GM12878 (cell line): ENCODE data around the gene TIMM50. TPM values are rescaled to one million over a fixed set of nuclear protein-coding genes. Genes with fewer than 3 reads are reported as not detected.
A peak's percentile ranks its signal among the peaks of the same experiment; 100 is the strongest.

Experiments
- BACH1 ChIP-seq: fragments of 450-650 bp; IDR thresholded peaks from 2 replicates; pipeline ENCODE4 v1.6.1; 2017; ENCODE audit warnings: mild to moderate bottlenecking, borderline replicate concordance
- CUX1 ChIP-seq: IDR thresholded peaks from 2 replicates; pipeline ENCODE4 v1.6.1; 2012; ENCODE audit warnings: improper control_type of control experiment, low read depth, low read length; ENCODE audit not compliant: insufficient replicate concordance
- E2F4 ChIP-seq: IDR thresholded peaks from 2 replicates; pipeline ENCODE4 v1.6.1; 2012; ENCODE audit warnings: low read depth, low read length, improper control_type of control experiment
- EED ChIP-seq: sonication (generic); IDR thresholded peaks from 2 replicates; pipeline ENCODE4 v1.6.1; 2016; ENCODE audit warnings: antibody characterized with exemption, low read depth
- MTA3 ChIP-seq: IDR thresholded peaks from 2 replicates; pipeline ENCODE4 v1.6.1; 2012; ENCODE audit warnings: low read length, inconsistent platforms, borderline replicate concordance
- POLR2A ChIP-seq: IDR thresholded peaks from 2 replicates; pipeline ENCODE4 v1.6.1; 2011; ENCODE audit warnings: low read depth, mild to moderate bottlenecking, low read length
- RELA ChIP-seq: fragments of 450-650 bp; IDR thresholded peaks from 2 replicates; pipeline ENCODE4 v1.8.0; 2014; ENCODE audit warnings: borderline replicate concordance; ENCODE audit not compliant: partially characterized antibody
- RUNX3 ChIP-seq: IDR thresholded peaks from 2 replicates; pipeline ENCODE4 v1.6.1; 2012; ENCODE audit warnings: low read length, inconsistent platforms
- SPI1 ChIP-seq: IDR thresholded peaks from 2 replicates; pipeline ENCODE4 v1.6.1; 2011; ENCODE audit warnings: low read depth, mild to moderate bottlenecking, low read length, moderate library complexity, borderline replicate concordance; ENCODE audit not compliant: insufficient read depth
- TCF12 ChIP-seq: IDR thresholded peaks from 2 replicates; pipeline ENCODE4 v1.6.1; 2011; ENCODE audit warnings: low read depth, mild to moderate bottlenecking, low read length
- WRNIP1 ChIP-seq: IDR thresholded peaks from 2 replicates; pipeline ENCODE4 v1.6.1; 2011; ENCODE audit warnings: low read depth, low read length, improper control_type of control experiment, borderline replicate concordance
- YY1 ChIP-seq: IDR thresholded peaks from 2 replicates; pipeline ENCODE4 v1.6.1; 2011; ENCODE audit warnings: low read depth, mild to moderate bottlenecking, low read length
- ZNF207 ChIP-seq: fragments of 450-650 bp; IDR thresholded peaks from 2 replicates; pipeline ENCODE4 v1.6.1; 2014; ENCODE audit warnings: antibody characterized with exemption, mild to moderate bottlenecking, borderline replicate concordance
- ZNF622 ChIP-seq: fragments of 450-650 bp; IDR thresholded peaks from 2 replicates; pipeline ENCODE4 v1.6.1; 2017; ENCODE audit warnings: mild to moderate bottlenecking, inconsistent platforms
- ZSCAN29 ChIP-seq: fragments of 450-650 bp; IDR thresholded peaks from 2 replicates; pipeline ENCODE4 v1.6.1; 2017; ENCODE audit warnings: mild to moderate bottlenecking, moderate library complexity
- polyA plus RNA-seq, 11 experiments: library from polyadenylated mRNA; depleted of rRNA in 4 of 11; unstranded in 6 of 11; stranded (reverse) in 5 of 11; fragments of >200 nt; fragmentation: Nextera tagmentation in 4 of 11; fragmentation: Illumina TruSeq in 1 of 11; extraction: Ambion mirVana in 4 of 11; extraction: Trizol in 1 of 11; gene quantifications; 1 replicate in 1 of 11; 2 replicates in 10 of 11; pipeline versions ENCODE4 v1.2.1 to v1.2.3, GENCODE V29; 2011 to 2016; ENCODE audit warnings: inconsistent platforms in 2 of 11, missing spikeins in 2 of 11, low read depth in 1 of 11
- total RNA-seq, 4 experiments: library from RNA; depleted of rRNA in 3 of 4; stranded (reverse); fragments of >200 nt in 3 of 4; fragmentation: Illumina TruSeq in 1 of 4; extraction: Trizol in 1 of 4; gene quantifications; 2 replicates each; pipeline versions ENCODE4 v1.2.1 to v1.2.3, GENCODE V29; 2013 to 2021
- TF ChIP-seq, protein P1 (sequence below): fragments of 450-650 bp; IDR thresholded peaks from 2 replicates; pipeline ENCODE4 v1.6.1; 2018; ENCODE audit warnings: mild to moderate bottlenecking, low read depth, moderate library complexity; ENCODE audit not compliant: partially characterized antibody
- TF ChIP-seq, protein P2 (sequence below): fragments of 450-650 bp; IDR thresholded peaks from 2 replicates; pipeline ENCODE4 v1.6.1; 2017; ENCODE audit warnings: mild to moderate bottlenecking, low read depth, inconsistent platforms; ENCODE audit not compliant: poor library complexity, severe bottlenecking

Gene TIMM50
- total and polyA plus RNA-seq, 10 of the 15 experiments (the other 5 are each of a cell fraction or from before 2014, with no cell fraction given), result 15.6 to 146 (median 101) TPM

DNA sequence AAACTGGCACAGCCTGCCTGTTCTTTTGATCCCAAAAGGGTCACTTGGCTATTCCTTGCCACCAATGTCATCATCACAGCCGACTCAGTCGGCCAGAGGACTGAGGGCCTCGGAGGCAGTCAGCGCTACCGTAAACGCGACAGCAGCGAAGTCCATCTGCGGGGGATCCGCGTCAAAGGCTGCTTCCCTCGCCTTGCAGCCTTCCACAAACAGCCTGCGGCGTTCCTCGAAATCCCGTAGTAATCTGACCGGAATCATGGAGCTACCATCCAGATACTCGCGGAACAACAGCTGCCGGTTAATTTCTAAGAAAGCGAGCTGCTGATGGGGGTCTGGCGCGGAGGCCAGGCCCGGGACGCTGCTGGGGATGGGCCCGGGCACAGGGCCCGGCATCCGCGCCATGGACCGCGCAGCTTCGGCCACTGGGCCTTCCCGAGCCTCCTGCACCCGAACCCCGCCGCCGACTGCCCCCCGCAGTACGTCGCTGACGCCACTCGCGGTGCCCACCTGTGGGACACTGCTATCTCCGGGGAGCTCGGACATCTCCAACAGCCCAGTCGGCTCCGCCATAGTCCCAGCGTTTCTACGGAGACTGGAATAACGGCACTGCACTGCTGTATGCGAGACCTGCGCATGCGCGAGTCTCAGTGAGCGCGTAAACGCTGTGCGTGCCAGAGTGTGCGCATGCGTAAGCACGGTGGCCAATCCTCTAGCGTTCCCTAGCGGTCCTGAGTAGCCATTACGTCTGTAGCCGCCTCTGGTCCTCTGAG lies 51.8 kb downstream of the TIMM50 start, which contains the start of gene EID2B (continued):
- TF ChIP-seq, protein P1, sequence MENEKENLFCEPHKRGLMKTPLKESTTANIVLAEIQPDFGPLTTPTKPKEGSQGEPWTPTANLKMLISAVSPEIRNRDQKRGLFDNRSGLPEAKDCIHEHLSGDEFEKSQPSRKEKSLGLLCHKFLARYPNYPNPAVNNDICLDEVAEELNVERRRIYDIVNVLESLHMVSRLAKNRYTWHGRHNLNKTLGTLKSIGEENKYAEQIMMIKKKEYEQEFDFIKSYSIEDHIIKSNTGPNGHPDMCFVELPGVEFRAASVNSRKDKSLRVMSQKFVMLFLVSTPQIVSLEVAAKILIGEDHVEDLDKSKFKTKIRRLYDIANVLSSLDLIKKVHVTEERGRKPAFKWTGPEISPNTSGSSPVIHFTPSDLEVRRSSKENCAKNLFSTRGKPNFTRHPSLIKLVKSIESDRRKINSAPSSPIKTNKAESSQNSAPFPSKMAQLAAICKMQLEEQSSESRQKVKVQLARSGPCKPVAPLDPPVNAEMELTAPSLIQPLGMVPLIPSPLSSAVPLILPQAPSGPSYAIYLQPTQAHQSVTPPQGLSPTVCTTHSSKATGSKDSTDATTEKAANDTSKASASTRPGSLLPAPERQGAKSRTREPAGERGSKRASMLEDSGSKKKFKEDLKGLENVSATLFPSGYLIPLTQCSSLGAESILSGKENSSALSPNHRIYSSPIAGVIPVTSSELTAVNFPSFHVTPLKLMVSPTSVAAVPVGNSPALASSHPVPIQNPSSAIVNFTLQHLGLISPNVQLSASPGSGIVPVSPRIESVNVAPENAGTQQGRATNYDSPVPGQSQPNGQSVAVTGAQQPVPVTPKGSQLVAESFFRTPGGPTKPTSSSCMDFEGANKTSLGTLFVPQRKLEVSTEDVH, result no peak
- TF ChIP-seq RELA (no peak), SPI1 (no peak), TCF12 (0 out of 2 replicates have a peak, but pooled peaks have one; percentile 8), RUNX3 (0 out of 2 replicates have a peak, but pooled peaks have one; percentile 7), E2F4 (no peak), BACH1 (no peak; the same call in 1 of the 2 replicates), ZNF622 (no peak), ZSCAN29 (no peak), YY1 (peak; percentile 89), CUX1 (no peak), POLR2A (peak; percentile 79), ZNF207 (peak; percentile 39; the same call in 1 of the 2 replicates), MTA3 (no peak), WRNIP1 (no peak), EED (no peak)
- TF ChIP-seq, protein P2, sequence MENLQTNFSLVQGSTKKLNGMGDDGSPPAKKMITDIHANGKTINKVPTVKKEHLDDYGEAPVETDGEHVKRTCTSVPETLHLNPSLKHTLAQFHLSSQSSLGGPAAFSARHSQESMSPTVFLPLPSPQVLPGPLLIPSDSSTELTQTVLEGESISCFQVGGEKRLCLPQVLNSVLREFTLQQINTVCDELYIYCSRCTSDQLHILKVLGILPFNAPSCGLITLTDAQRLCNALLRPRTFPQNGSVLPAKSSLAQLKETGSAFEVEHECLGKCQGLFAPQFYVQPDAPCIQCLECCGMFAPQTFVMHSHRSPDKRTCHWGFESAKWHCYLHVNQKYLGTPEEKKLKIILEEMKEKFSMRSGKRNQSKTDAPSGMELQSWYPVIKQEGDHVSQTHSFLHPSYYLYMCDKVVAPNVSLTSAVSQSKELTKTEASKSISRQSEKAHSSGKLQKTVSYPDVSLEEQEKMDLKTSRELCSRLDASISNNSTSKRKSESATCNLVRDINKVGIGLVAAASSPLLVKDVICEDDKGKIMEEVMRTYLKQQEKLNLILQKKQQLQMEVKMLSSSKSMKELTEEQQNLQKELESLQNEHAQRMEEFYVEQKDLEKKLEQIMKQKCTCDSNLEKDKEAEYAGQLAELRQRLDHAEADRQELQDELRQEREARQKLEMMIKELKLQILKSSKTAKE, result no peak
